Activated T-cell treated with anti-CD3 and anti-CD28 coated beads, Interleukin-2, amount 50 U/mL, for 72 hours (primary cell): Measurements from ENCODE around the gene RFX2. TPM values are rescaled to one million over a fixed set of nuclear protein-coding genes. Genes with fewer than 3 reads are reported as not detected.

Experiments
- ATAC-seq, 2 donors: fragments of 150-1000 bp; cut with Tn5 transposase; replicated peaks in 1 of 2; 2 replicates each; pipeline ENCODE4 v1.10.0; 2021; ENCODE audit warnings: moderate library complexity in 2 of 2, mild to moderate bottlenecking in 1 of 2
- DNase-seq, 2 donors: peaks; one replicate each; pipeline ENCODE4 v3.0.0; 2021 to 2022; ENCODE audit warnings: mixed read lengths in 1 of 2
- H3K27ac Mint-ChIP-seq: one replicate; pipeline ENCODE4 v1.8.0; 2022; ENCODE audit warnings: mild to moderate bottlenecking, moderate library complexity, mixed read lengths
- H3K27me3 Mint-ChIP-seq: one replicate; pipeline ENCODE4 v1.8.0; 2022; ENCODE audit warnings: low read depth, mixed read lengths
- H3K36me3 Mint-ChIP-seq, 2 donors: one replicate each; pipeline ENCODE4 v1.8.0; 2022; ENCODE audit warnings: mixed read lengths in 2 of 2, mild to moderate bottlenecking in 1 of 2; ENCODE audit not compliant: insufficient read depth in 2 of 2
- H3K4me1 Mint-ChIP-seq: one replicate; pipeline ENCODE4 v1.8.0; 2022; ENCODE audit warnings: low read depth, mixed read lengths
- H3K4me3 Mint-ChIP-seq, 2 donors: one replicate each; pipeline ENCODE4 v1.8.0; 2022; ENCODE audit warnings: mild to moderate bottlenecking in 2 of 2, mixed read lengths in 2 of 2, moderate library complexity in 2 of 2
- H3K9me3 Mint-ChIP-seq, 2 donors: one replicate each; pipeline ENCODE4 v1.8.0; 2022; ENCODE audit warnings: mixed read lengths in 2 of 2
- total RNA-seq, 2 donors: library from RNA; stranded (reverse); gene quantifications; one replicate each; pipeline ENCODE4 v1.2.3, GENCODE V29; 2022

Gene RFX2
- total RNA-seq, 2 donors from 2014 or later: 8.7 to 11.6 TPM

DNA sequence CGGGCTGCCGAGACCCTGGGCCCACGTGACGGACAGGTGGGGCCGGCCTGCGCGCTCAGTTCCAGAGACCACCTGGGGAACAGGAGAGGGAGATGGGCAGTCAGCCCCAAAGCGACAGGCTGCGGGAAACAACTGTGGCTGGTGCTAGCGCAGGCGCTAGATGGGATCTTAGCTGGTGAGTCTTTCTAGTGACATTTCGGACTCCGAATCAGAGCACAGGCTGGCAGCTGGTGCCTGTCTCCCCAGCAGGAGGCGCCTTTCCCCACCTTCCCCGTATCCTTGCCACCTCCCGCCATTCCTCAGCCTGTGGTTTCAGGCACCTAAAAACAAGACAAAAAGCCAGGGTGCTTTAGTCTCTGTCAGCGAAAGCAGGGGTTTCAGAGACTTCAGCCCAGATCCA, 112.9 kb downstream of the RFX2 start:
- no peaks in the 10 kb centered on the region for H3K4me1 Mint-ChIP-seq

GRCh38 chr19:5996623-5997320, 113.5 kb downstream of the RFX2 start:
- ATAC-seq (no peak), DNase-seq (no peak)
- peaks cover 0 to 2% of the 10 kb centered on the region in 2 donors for H3K9me3 Mint-ChIP-seq
- H3K4me3 Mint-ChIP-seq: no peak overlapping the region
- no peaks in the 10 kb centered on the region for H3K4me1 Mint-ChIP-seq
- no peaks in the 10 kb centered on the region for H3K27me3 Mint-ChIP-seq
- H3K36me3 Mint-ChIP-seq: peaks cover 2 to 12% of the 10 kb centered on the region in 2 donors
- no peak overlapping the region for H3K27ac Mint-ChIP-seq

More for the DNA sequence above, 112.9 kb downstream of the RFX2 start:
- no peaks in the 10 kb centered on the region for H3K27me3 Mint-ChIP-seq
- H3K4me3 Mint-ChIP-seq: no peak overlapping the region
- peaks cover 0 to 2% of the 10 kb centered on the region in 2 donors for H3K9me3 Mint-ChIP-seq
- ATAC-seq (no peak), DNase-seq (no peak)
- H3K36me3 Mint-ChIP-seq: peaks cover 2 to 12% of the 10 kb centered on the region in 2 donors
- H3K27ac Mint-ChIP-seq: no peak overlapping the region

DNA sequence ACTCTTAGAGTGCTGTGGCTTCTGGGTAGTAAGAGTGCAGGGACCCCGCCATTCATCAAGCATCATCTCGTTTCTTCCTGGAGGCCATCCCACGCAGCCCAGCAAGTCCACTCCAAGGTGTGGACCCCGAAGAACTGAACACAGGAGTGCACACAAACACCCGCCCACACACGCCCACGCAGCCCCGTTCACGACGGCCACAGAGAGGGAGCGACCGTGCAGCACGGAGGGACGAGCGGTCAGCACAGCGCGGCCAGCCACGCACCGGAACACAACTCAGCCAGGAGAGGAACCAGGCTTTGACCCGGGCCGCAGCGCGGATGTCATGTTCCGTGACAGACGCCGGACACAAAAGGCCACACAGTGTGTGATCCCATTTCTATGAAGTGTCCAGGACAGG, 114.2 kb downstream of the RFX2 start:
- H3K9me3 Mint-ChIP-seq: peaks cover 0 to 2% of the 10 kb centered on the region in 2 donors
- no peak overlapping the region for H3K4me3 Mint-ChIP-seq
- H3K4me1 Mint-ChIP-seq: no peaks in the 10 kb centered on the region
- H3K36me3 Mint-ChIP-seq: peaks cover 2 to 11% of the 10 kb centered on the region in 2 donors
- DNase-seq: no peak
- ATAC-seq: no peak
- no peaks in the 10 kb centered on the region for H3K27me3 Mint-ChIP-seq
- no peak overlapping the region for H3K27ac Mint-ChIP-seq

GRCh38 chr19:5995606-5996005, 114.7 kb downstream of the RFX2 start:
- Mint-ChIP-seq H3K4me1 (no peaks in the 10 kb centered on the region), H3K9me3 (peaks cover 0 to 2% of the 10 kb centered on the region in 2 donors), H3K27ac (no peak overlapping the region), H3K36me3 (peaks cover 2 to 7% of the 10 kb centered on the region in 2 donors), H3K4me3 (no peak overlapping the region), H3K27me3 (no peaks in the 10 kb centered on the region)
- DNase-seq: no peak
- ATAC-seq: no peak

DNA sequence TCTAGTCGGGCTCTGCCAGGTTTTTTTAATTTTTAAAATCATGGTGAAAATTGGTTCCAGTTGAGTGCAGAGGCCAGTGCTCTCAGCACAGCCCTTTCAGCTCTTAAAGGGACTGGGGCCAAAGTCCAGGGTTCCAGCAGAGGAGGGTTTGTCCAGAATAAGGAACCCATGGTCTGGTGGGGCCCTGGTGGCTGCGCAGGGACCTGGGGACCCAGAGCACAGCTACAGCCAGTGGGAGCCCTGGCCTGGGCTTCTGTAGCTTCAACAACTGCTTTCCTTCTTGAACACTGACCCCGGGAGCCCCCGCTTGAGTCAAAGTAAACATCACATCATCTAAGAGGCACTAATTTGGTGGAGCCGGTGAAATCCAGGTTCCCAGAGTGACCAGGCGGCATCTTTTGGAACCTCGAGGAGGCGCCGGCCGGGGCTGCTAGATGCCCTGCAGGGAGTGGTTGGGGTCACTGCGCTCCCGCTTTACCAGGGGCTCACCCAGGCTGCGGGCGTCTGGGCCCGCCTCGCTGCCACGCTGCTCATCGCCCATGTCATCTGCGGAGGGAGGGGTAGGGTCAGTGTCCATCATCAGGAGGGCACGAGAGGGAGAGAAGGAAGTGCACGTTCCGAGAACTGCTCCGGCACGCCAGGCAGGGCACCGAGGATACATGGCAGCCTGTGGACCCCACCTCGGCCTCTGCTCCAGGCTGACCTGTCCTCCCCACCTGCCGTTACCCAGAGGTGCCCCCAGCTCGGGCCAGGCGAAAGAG, 115.7 kb downstream of the RFX2 start:
- peaks cover 10% of the 10 kb centered on the region for H3K4me1 Mint-ChIP-seq
- DNase-seq: no peak
- no peak for ATAC-seq
- H3K4me3 Mint-ChIP-seq: no peak overlapping the region
- H3K27me3 Mint-ChIP-seq: no peaks in the 10 kb centered on the region
- peaks cover 0 to 2% of the 10 kb centered on the region in 2 donors for H3K9me3 Mint-ChIP-seq
- H3K36me3 Mint-ChIP-seq: peaks cover 1 to 3% of the 10 kb centered on the region in 2 donors
- H3K27ac Mint-ChIP-seq: no peak overlapping the region

GRCh38 chr19:5993648-5994358, 116.5 kb downstream of the RFX2 start:
- Mint-ChIP-seq H3K9me3 (no peaks in the 10 kb centered on the region), H3K4me3 (no peak overlapping the region), H3K36me3 (no peaks in the 10 kb centered on the region), H3K27me3 (no peaks in the 10 kb centered on the region), H3K4me1 (peaks cover 11% of the 10 kb centered on the region), H3K27ac (no peak overlapping the region)
- no peak for DNase-seq
- ATAC-seq: no peak

DNA sequence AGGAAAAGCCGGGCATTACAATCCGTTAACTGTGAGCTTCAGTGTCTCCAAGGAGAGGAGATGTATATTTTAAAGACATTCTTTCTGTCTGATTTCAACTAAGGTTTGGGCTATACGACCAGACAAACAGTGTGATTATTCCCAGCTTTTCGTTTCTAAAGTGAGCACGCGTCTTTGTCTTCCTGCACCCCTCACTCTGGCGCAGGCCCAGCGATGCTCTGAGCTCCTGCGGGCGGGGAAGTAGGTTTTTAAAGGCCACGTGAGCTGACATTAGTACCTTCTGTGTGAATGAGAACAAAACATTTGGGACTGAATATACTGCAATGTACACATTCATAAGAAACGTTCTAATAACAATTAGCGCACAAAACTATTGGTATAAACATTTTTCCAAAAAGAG, 117.1 kb downstream of the RFX2 start:
- H3K9me3 Mint-ChIP-seq: no peaks in the 10 kb centered on the region
- no peaks in the 10 kb centered on the region for H3K27me3 Mint-ChIP-seq
- no peak overlapping the region for H3K4me3 Mint-ChIP-seq
- H3K36me3 Mint-ChIP-seq: no peaks in the 10 kb centered on the region
- no peak overlapping the region for H3K27ac Mint-ChIP-seq
- peaks cover 17% of the 10 kb centered on the region for H3K4me1 Mint-ChIP-seq
- no peak for DNase-seq
- no peak for ATAC-seq

GRCh38 chr19:5992756-5993155, 117.5 kb downstream of the RFX2 start:
- no peak overlapping the region for H3K27ac Mint-ChIP-seq
- H3K36me3 Mint-ChIP-seq: no peaks in the 10 kb centered on the region
- no peaks in the 10 kb centered on the region for H3K27me3 Mint-ChIP-seq
- H3K9me3 Mint-ChIP-seq: no peaks in the 10 kb centered on the region
- ATAC-seq (no peak), DNase-seq (no peak)
- H3K4me1 Mint-ChIP-seq: peaks cover 21% of the 10 kb centered on the region
- H3K4me3 Mint-ChIP-seq: no peak overlapping the region

- Mint-ChIP-seq H3K27ac (no peak overlapping the region), H3K27me3 (no peaks in the 10 kb centered on the region), H3K36me3 (no peaks in the 10 kb centered on the region), H3K4me3 (no peak overlapping the region), H3K9me3 (no peaks in the 10 kb centered on the region), H3K4me1 (peaks cover 30% of the 10 kb centered on the region)
- DNase-seq (no peak), ATAC-seq (no peak)
Measured at GRCh38 chr19:5991244-5991838, 119.0 kb downstream of the RFX2 start.

DNA sequence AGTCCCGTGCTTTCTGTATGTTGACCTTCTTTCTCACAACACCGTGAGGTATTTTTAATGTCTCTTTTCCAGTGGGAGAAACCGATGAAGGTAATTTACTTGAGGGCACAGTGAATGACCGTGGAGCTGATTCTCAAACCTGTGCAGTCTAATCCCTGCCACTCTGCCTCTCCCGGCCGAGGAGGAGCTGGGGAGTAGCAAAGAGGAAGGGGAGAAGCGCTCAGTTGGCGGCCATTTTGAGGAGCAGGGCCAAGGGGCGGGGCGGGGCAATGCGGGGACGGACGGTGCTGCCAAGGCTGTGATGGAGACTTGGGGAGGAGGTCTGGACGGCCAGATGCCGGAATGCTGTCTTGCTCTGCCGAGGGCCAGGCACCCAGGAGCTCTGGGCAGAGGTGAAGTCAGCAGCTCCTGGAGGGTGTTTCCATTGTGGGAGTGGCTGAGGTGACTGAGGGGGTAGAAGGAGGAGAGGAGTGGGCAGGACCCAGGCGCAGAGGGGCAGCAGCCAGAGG, 120.0 kb downstream of the RFX2 start:
- Mint-ChIP-seq H3K27ac (no peak overlapping the region), H3K9me3 (no peaks in the 10 kb centered on the region)

GRCh38 chr19:5989388-5990074, 120.8 kb downstream of the RFX2 start:
- ATAC-seq (no peak), DNase-seq (no peak)
- H3K4me3 Mint-ChIP-seq: no peak overlapping the region
- no peaks in the 10 kb centered on the region for H3K9me3 Mint-ChIP-seq
- no peaks in the 10 kb centered on the region for H3K27me3 Mint-ChIP-seq
- peaks cover 37% of the 10 kb centered on the region for H3K4me1 Mint-ChIP-seq
- no peaks in the 10 kb centered on the region for H3K36me3 Mint-ChIP-seq
- no peak overlapping the region for H3K27ac Mint-ChIP-seq

More for the DNA sequence above, 120.0 kb downstream of the RFX2 start:
- H3K27me3 Mint-ChIP-seq: no peaks in the 10 kb centered on the region
- H3K36me3 Mint-ChIP-seq: no peaks in the 10 kb centered on the region
- peak; percentile 19 to 61 for ATAC-seq
- peaks cover 32% of the 10 kb centered on the region for H3K4me1 Mint-ChIP-seq
- H3K4me3 Mint-ChIP-seq: peak overlapping the region; percentile 44 to 86
- peak in 1 of 2 donors; percentile 28 for DNase-seq
